Measurements from ENCODE around the gene SLC1A1. TPM values are rescaled to one million over a fixed set of nuclear protein-coding genes. Genes with fewer than 3 reads are reported as not detected.

The SLC1A1 gene
- total RNA-seq, 1 experiment from 2014 or later, result 3.2 TPM

DNA sequence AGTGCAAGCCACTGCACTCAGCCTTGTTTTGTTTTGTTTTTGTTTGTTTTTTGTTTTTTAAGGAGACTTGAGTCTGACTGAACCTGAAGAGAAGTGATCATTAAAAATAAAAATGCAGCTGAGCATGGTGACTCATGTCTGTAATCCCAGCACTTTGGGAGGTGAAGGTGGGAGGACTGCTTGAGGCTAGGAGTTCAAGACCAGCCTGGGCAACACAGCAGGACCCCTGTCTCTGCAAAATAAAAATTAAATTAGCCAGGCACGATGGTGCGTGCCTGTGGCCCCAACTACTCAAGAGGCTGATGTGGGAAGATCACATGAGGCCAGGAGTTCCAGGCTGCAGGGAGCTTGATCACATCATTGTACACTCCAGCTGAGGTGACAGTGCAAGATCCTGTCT lies 6.2 kb downstream of the SLC1A1 start:
- no peaks in the 10 kb centered on the region for H3K27me3 ChIP-seq (ENCODE audit: low read length)
- no peaks in the 10 kb centered on the region for H3K9me3 ChIP-seq (ENCODE audit: low read length)
- H3K27ac ChIP-seq (ENCODE audit: low read length), result no peak overlapping the region
- H2AFZ ChIP-seq (ENCODE audit: low read length), result no peak overlapping the region
- H3K79me2 ChIP-seq (ENCODE audit: low read length), result no peaks in the 10 kb centered on the region
- peaks cover 10% of the 10 kb centered on the region; the same call in 1 of the 2 replicates for H3K4me1 ChIP-seq (ENCODE audit: insufficient read depth, low read length)
- no peak overlapping the region for H3K4me3 ChIP-seq (ENCODE audit: low read length)
- ChIA-PET CTCF (no interaction called here), POLR2A (ENCODE audit: unreplicated experiment) (no interaction called here)
- intact Hi-C loops (cut with micrococcal nuclease), result loop anchor here (10.0 kb wide), 1 partner anchor 112 kb away; no protein-coding TSS in a partner anchor
- H4K20me1 ChIP-seq (ENCODE audit: low read length), result no peaks in the 10 kb centered on the region
- H3K9ac ChIP-seq (ENCODE audit: low read length), result no peak overlapping the region
- H3F3A ChIP-seq (ENCODE audit: low read length, unreplicated experiment), result no peaks in the 10 kb centered on the region
- H3K36me3 ChIP-seq (ENCODE audit: low read depth, low read length), result no peaks in the 10 kb centered on the region
- no peak for DNase-seq
- H3K4me2 ChIP-seq (ENCODE audit: low read length), result no peak overlapping the region
- H3K9me2 ChIP-seq (replicated peaks; ENCODE audit: low read length), result no peaks in the 10 kb centered on the region
- no TSS peak for BruUV-seq (replicated peaks)
- no peak for TF ChIP-seq EZH2 (IDR thresholded peaks at IDR 0.05; ENCODE audit: low read length, unreplicated experiment)
- no peak for TF ChIP-seq CTCF (conservative IDR thresholded peaks at IDR 0.05; ENCODE audit: low read depth, low read length)
- TF ChIP-seq EZH2phosphoT487 (IDR thresholded peaks at IDR 0.05; ENCODE audit: borderline replicate concordance, low read length), result no peak
- ATAC-seq, result no peak

DNA sequence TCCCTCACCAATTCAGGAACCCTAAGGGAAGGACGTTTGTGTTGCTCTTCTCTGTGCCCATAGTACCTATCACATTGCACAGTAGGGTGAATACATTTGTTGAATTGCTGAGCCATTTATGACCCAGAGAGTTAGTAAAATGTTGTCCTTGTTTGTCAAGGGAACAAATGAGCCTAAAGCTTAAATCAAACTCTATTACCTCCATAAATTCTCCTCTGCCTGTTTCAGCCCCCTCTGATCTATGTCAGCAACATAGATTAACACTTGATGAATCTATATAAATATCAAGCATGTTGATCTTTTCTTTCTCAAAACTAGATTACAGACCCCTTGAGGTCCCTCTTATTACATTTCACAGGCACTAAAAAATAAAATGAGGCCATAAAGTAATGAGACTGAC lies 7.1 kb downstream of the SLC1A1 start:
- no peak overlapping the region for H3K4me2 ChIP-seq (ENCODE audit: low read length)
- intact Hi-C loops (cut with micrococcal nuclease), result loop anchor here (10.0 kb wide), 1 partner anchor 113 kb away; no protein-coding TSS in a partner anchor
- no peaks in the 10 kb centered on the region for H3K9me2 ChIP-seq (replicated peaks; ENCODE audit: low read length)
- DNase-seq, result no peak
- no peaks in the 10 kb centered on the region for H4K20me1 ChIP-seq (ENCODE audit: low read length)
- no peak overlapping the region for H3K9ac ChIP-seq (ENCODE audit: low read length)
- no peak; the same call in 1 of the 2 replicates for ATAC-seq
- POLR2A ChIA-PET (ENCODE audit: unreplicated experiment), result no interaction called here
- TF ChIP-seq CTCF (conservative IDR thresholded peaks at IDR 0.05; ENCODE audit: low read depth, low read length), result no peak
- no peak for TF ChIP-seq EZH2 (IDR thresholded peaks at IDR 0.05; ENCODE audit: low read length, unreplicated experiment)
- TF ChIP-seq EZH2phosphoT487 (IDR thresholded peaks at IDR 0.05; ENCODE audit: borderline replicate concordance, low read length), result no peak
- H3K9me3 ChIP-seq (ENCODE audit: low read length), result no peaks in the 10 kb centered on the region
- CTCF ChIA-PET, result interaction anchor here (0.6 to 0.7 kb wide), 2 partner anchors 55 to 131 kb away, joined by 3 read pairs; no protein-coding TSS in a partner anchor
- H3K4me3 ChIP-seq (ENCODE audit: low read length), result no peak overlapping the region
- H3K4me1 ChIP-seq (ENCODE audit: insufficient read depth, low read length), result peaks cover 10% of the 10 kb centered on the region; the same call in 1 of the 2 replicates
- no peaks in the 10 kb centered on the region for H3F3A ChIP-seq (ENCODE audit: low read length, unreplicated experiment)
- H2AFZ ChIP-seq (ENCODE audit: low read length), result no peak overlapping the region
- no peaks in the 10 kb centered on the region for H3K79me2 ChIP-seq (ENCODE audit: low read length)
- H3K27ac ChIP-seq (ENCODE audit: low read length), result no peak overlapping the region
- no peaks in the 10 kb centered on the region for H3K27me3 ChIP-seq (ENCODE audit: low read length)
- no peaks in the 10 kb centered on the region for H3K36me3 ChIP-seq (ENCODE audit: low read depth, low read length)
- BruUV-seq (replicated peaks), result no TSS peak

GRCh38 chr9:4497855-4498254 lies 7.6 kb downstream of the SLC1A1 start:
- 0 out of 2 replicates have a peak overlapping the region, but pooled peaks have one; percentile 17 for H3K4me2 ChIP-seq (ENCODE audit: low read length)
- peak; percentile 59 for DNase-seq

More at GRCh38 chr9:4497855-4498254, 7.6 kb downstream of the SLC1A1 start:
- intact Hi-C loops (cut with micrococcal nuclease), result loop anchor here (10.0 kb wide), 1 partner anchor 113 kb away; no protein-coding TSS in a partner anchor
- H4K20me1 ChIP-seq (ENCODE audit: low read length), result no peaks in the 10 kb centered on the region
- TF ChIP-seq EZH2 (IDR thresholded peaks at IDR 0.05; ENCODE audit: low read length, unreplicated experiment), result no peak
- TF ChIP-seq EZH2phosphoT487 (IDR thresholded peaks at IDR 0.05; ENCODE audit: borderline replicate concordance, low read length), result no peak
- TF ChIP-seq CTCF (conservative IDR thresholded peaks at IDR 0.05; ENCODE audit: low read depth, low read length), result no peak
- no peaks in the 10 kb centered on the region for H3K36me3 ChIP-seq (ENCODE audit: low read depth, low read length)
- H2AFZ ChIP-seq (ENCODE audit: low read length), result no peak overlapping the region
- H3K9me2 ChIP-seq (replicated peaks; ENCODE audit: low read length), result no peaks in the 10 kb centered on the region
- H3K4me1 ChIP-seq (ENCODE audit: insufficient read depth, low read length), result peaks cover 10% of the 10 kb centered on the region; the same call in 1 of the 2 replicates
- ChIA-PET CTCF (interaction anchor here (0.6 to 0.7 kb wide), 3 partner anchors 55 to 240 kb away, joined by 3 to 12 read pairs (median 3); no protein-coding TSS in a partner anchor), POLR2A (ENCODE audit: unreplicated experiment) (no interaction called here)
- H3K4me3 ChIP-seq (ENCODE audit: low read length), result no peak overlapping the region
- BruUV-seq (replicated peaks), result no TSS peak
- no peaks in the 10 kb centered on the region for H3K79me2 ChIP-seq (ENCODE audit: low read length)
- H3K27ac ChIP-seq (ENCODE audit: low read length), result no peak overlapping the region
- no peaks in the 10 kb centered on the region for H3K27me3 ChIP-seq (ENCODE audit: low read length)
- H3F3A ChIP-seq (ENCODE audit: low read length, unreplicated experiment), result no peaks in the 10 kb centered on the region
- no peaks in the 10 kb centered on the region for H3K9me3 ChIP-seq (ENCODE audit: low read length)
- no peak overlapping the region for H3K9ac ChIP-seq (ENCODE audit: low read length)
- peak; percentile 82 for ATAC-seq
